AG04450 (cell line): ENCODE measurements around the gene PDE4D. TPM values are rescaled to one million over a fixed set of nuclear protein-coding genes. Genes with fewer than 3 reads are reported as not detected.

Source experiments
- CTCF ChIA-PET: fragments of 300-600, 350-600 bp; formaldehyde crosslinking; extraction: SDS; loops from one replicate; lab custom pipeline; 2022; ENCODE audit warnings: antibody characterized with exemption, inconsistent platforms; lab: Charles Lee
- POLR2A ChIA-PET: fragments of 350-600 bp; formaldehyde crosslinking; extraction: SDS; loops from one replicate; lab custom pipeline; 2021; ENCODE audit warnings: antibody characterized with exemption, inconsistent platforms; lab: Yijun Ruan, JAX
- DNase-seq: peaks from one replicate; pipeline ENCODE4 v3.0.0-alpha.2; 2011; ENCODE audit warnings: low read depth, low spot score
- H3K27ac ChIP-seq: one replicate; pipeline ENCODE4 v1.5.1; 2012; ENCODE audit warnings: low read depth, low read length, control low read depth
- H3K27me3 ChIP-seq: one replicate; pipeline ENCODE4 v1.6.0; 2012; ENCODE audit warnings: low read length; ENCODE audit not compliant: control insufficient read depth, insufficient read depth
- H3K4me3 ChIP-seq: 2 replicates; pipeline ENCODE4 v1.5.1; 2011; ENCODE audit warnings: mild to moderate bottlenecking, low read depth, low read length, control low read depth
- H3K9me3 ChIP-seq: 2 replicates; pipeline ENCODE4 v1.5.1; 2012; ENCODE audit warnings: low read length; ENCODE audit not compliant: control insufficient read depth, insufficient read depth
- CTCF ChIP-seq: IDR thresholded peaks from 2 replicates; pipeline ENCODE4 v1.5.1; 2011; ENCODE audit warnings: low read depth, low read length, control low read depth, inconsistent platforms
- polyA plus RNA-seq: library from polyadenylated mRNA; depleted of rRNA; stranded (reverse); fragments of >200 nt; gene quantifications from 2 replicates; pipeline ENCODE4 v1.2.3, GENCODE V29; 2011

PDE4D gene
- polyA plus RNA-seq, 1 experiment: 12.0 TPM

GRCh38 chr5:59104400-59105127 lies 789.0 kb downstream of the PDE4D start:
- ChIA-PET CTCF (interaction anchor here (0.9 to 2.1 kb wide), 4 partner anchors 9 to 70 kb away, joined by 3 to 8 read pairs (median 4); no protein-coding TSS in a partner anchor), POLR2A (no interaction called here)
- no peak for DNase-seq
- Histone ChIP-seq H3K9me3 (no peaks in the 10 kb centered on the region), H3K27ac (no peak overlapping the region), H3K27me3 (no peaks in the 10 kb centered on the region), H3K4me3 (no peak overlapping the region)
- no peak for TF ChIP-seq CTCF

GRCh38 chr5:59103303-59103702 lies 790.2 kb downstream of the PDE4D start:
- H3K27ac ChIP-seq: no peak overlapping the region
- no peaks in the 10 kb centered on the region for H3K9me3 ChIP-seq
- ChIA-PET POLR2A (no interaction called here), CTCF (interaction anchor here (0.7 to 2.1 kb wide), 3 partner anchors 69 to 217 kb away, joined by 3 to 8 read pairs (median 4); no protein-coding TSS in a partner anchor)
- no peaks in the 10 kb centered on the region for H3K27me3 ChIP-seq
- TF ChIP-seq CTCF: no peak
- H3K4me3 ChIP-seq: no peak overlapping the region
- DNase-seq: no peak

- H3K27me3 ChIP-seq: no peaks in the 10 kb centered on the region
- H3K9me3 ChIP-seq: no peaks in the 10 kb centered on the region
- no peak overlapping the region for H3K27ac ChIP-seq
- DNase-seq: no peak
- no peak overlapping the region for H3K4me3 ChIP-seq
- ChIA-PET CTCF (interaction anchor here (0.6 kb wide), 1 partner anchor 23 kb away, joined by 3 read pairs; no protein-coding TSS in a partner anchor), POLR2A (no interaction called here)
- no peak for TF ChIP-seq CTCF
Measured at GRCh38 chr5:59102437-59102836, 791.1 kb downstream of the PDE4D start.

GRCh38 chr5:59100875-59101274 lies 792.7 kb downstream of the PDE4D start:
- CTCF ChIA-PET: interaction anchor here (0.7 kb wide), 1 partner anchor 91 kb away, joined by 3 read pairs; no protein-coding TSS in a partner anchor
- no peak for DNase-seq
- no peak for TF ChIP-seq CTCF
- Histone ChIP-seq H3K9me3 (no peaks in the 10 kb centered on the region), H3K4me3 (no peak overlapping the region), H3K27me3 (no peaks in the 10 kb centered on the region), H3K27ac (no peak overlapping the region)
- POLR2A ChIA-PET: no interaction called here

- H3K27ac ChIP-seq: no peak overlapping the region
- no peaks in the 10 kb centered on the region for H3K27me3 ChIP-seq
- TF ChIP-seq CTCF: no peak
- ChIA-PET CTCF (no interaction called here), POLR2A (no interaction called here)
- H3K4me3 ChIP-seq: no peak overlapping the region
- DNase-seq: no peak
- H3K9me3 ChIP-seq: no peaks in the 10 kb centered on the region
Measured at GRCh38 chr5:59099995-59100345, 793.6 kb downstream of the PDE4D start.
